CD4-positive, alpha-beta T cell treated with Interleukin-17A for 1 hour (primary cell): ENCODE data around the gene GADD45G.

Experiments
- DNase-seq: peaks from one replicate; pipeline ENCODE4 v3.0.0-alpha.2; 2020

GADD45G gene

GRCh38 chr9:89632192-89632733 is 27.5 kb downstream of the GADD45G start:
- DNase-seq = no peak

GRCh38 chr9:89632736-89633135 is 27.9 kb downstream of the GADD45G start:
- no peak for DNase-seq

- no peak for DNase-seq
Observed at GRCh38 chr9:89633404-89633803, 28.6 kb downstream of the GADD45G start.

GRCh38 chr9:89633920-89634319 is 29.1 kb downstream of the GADD45G start:
- no peak for DNase-seq

GRCh38 chr9:89634995-89635742 is 30.4 kb downstream of the GADD45G start:
- no peak for DNase-seq

GRCh38 chr9:89635816-89636215 is 31.0 kb downstream of the GADD45G start:
- no peak for DNase-seq

- DNase-seq = no peak
Observed at GRCh38 chr9:89637787-89638186, 33.0 kb downstream of the GADD45G start.

GRCh38 chr9:89638359-89638758 is 33.5 kb downstream of the GADD45G start:
- DNase-seq = no peak

GRCh38 chr9:89638893-89639292 is 34.1 kb downstream of the GADD45G start:
- no peak for DNase-seq

GRCh38 chr9:89639367-89639795 is 34.6 kb downstream of the GADD45G start:
- DNase-seq = no peak

GRCh38 chr9:89639961-89640360 is 35.1 kb downstream of the GADD45G start:
- no peak for DNase-seq

GRCh38 chr9:89640361-89640760 is 35.5 kb downstream of the GADD45G start:
- no peak for DNase-seq

GRCh38 chr9:89640801-89641200 is 36.0 kb downstream of the GADD45G start:
- DNase-seq = no peak

GRCh38 chr9:89641980-89642379 is 37.2 kb downstream of the GADD45G start:
- DNase-seq = no peak

- no peak for DNase-seq
Observed at GRCh38 chr9:89642789-89643188, 38.0 kb downstream of the GADD45G start.

GRCh38 chr9:89646189-89646939 is 41.6 kb downstream of the GADD45G start:
- DNase-seq = no peak

- no peak for DNase-seq
Observed at GRCh38 chr9:89647366-89648128, 42.7 kb downstream of the GADD45G start.

- no peak for DNase-seq
Observed at GRCh38 chr9:89648247-89649000, 43.6 kb downstream of the GADD45G start.

- no peak for DNase-seq
Observed at GRCh38 chr9:89649039-89649691, 44.4 kb downstream of the GADD45G start.

- no peak for DNase-seq
Observed at GRCh38 chr9:89654025-89654662, 49.3 kb downstream of the GADD45G start.
